SJSA1 (cell line): ENCODE data around the gene GJC2. TPM values are rescaled to one million over a fixed set of nuclear protein-coding genes. Genes with fewer than 3 reads are reported as not detected.
"Not testable (repeated sequence)": the region's sequence is repeated elsewhere in the genome, so short reads cannot be mapped to it uniquely, and the experiment has no call there.

Experiments
- DNase-seq, 2 experiments: peaks; one replicate each; pipeline ENCODE4 v3.0.0-alpha.2; 2015 to 2020; ENCODE audit warnings: low spot score in 2 of 2, low read depth in 1 of 2
- H3K27ac ChIP-seq: fragments of 250-450 bp; sonication (Bioruptor Pico); 2 replicates; pipeline ENCODE4 v1.5.1; 2020; ENCODE audit warnings: mild to moderate bottlenecking, moderate library complexity
- H3K27me3 ChIP-seq: fragments of 250-450 bp; sonication (Bioruptor Pico); replicated peaks from 2 replicates; pipeline ENCODE4 v1.5.1; 2020; ENCODE audit warnings: mild to moderate bottlenecking, moderate library complexity
- H3K36me3 ChIP-seq: fragments of 250-450 bp; sonication (Bioruptor Pico); 2 replicates; pipeline ENCODE4 v1.5.1; 2020; ENCODE audit warnings: mild to moderate bottlenecking
- H3K4me1 ChIP-seq: fragments of 250-450 bp; sonication (Bioruptor Pico); replicated peaks from 2 replicates; pipeline ENCODE4 v1.6.1; 2021; ENCODE audit warnings: mild to moderate bottlenecking
- H3K4me3 ChIP-seq: fragments of 250-450 bp; sonication (Bioruptor Pico); 2 replicates; pipeline ENCODE4 v1.5.1; 2020; ENCODE audit warnings: mild to moderate bottlenecking
- H3K9me3 ChIP-seq: fragments of 250-450 bp; sonication (Bioruptor Pico); replicated peaks from 2 replicates; pipeline ENCODE4 v1.5.1; 2020; ENCODE audit warnings: mild to moderate bottlenecking
- total RNA-seq: library from RNA; depleted of rRNA; stranded (reverse); fragments of >200 nt; shearing (Covaris generic); gene quantifications from 2 replicates; pipeline ENCODE4 v1.2.3, GENCODE V29; 2014

Gene GJC2
- total RNA-seq, 1 experiment from 2014 or later, result 2.3 TPM

DNA sequence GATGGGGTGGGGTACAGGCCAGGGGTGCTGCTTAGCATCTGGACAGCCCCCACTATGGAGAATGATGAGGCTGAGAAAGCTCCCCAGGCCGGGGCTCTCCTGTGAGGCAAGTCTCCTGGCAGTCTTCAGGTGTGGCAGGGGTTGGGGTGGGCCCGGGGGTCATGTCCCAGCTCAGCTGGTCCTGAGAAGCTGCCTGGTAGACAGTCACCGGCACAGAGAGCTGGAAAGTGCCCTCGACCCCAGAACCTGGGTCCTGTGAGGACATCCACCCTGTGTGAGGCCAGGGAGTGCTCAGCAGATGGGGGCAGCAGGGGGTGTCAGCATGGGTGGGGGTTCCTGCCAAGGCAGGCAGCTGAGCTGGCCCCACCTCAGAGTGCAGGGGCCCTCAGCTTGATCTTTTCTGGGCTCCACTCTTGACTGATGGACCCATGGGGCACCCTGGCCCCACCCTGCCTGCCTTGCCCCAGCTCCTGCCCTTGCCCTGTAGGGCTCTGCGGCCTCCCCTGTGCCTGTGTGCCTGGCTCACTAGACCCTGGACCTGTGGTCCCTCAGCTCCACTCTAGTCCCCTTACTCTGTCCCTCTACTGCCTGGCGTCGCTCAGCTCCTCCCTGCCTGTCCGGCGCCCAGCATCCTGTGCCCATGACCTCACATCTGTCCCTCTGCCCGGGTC lies 21.6 kb downstream of the GJC2 start:
- H3K27ac ChIP-seq, result no peak overlapping the region
- no peaks in the 10 kb centered on the region for H3K27me3 ChIP-seq
- no peak overlapping the region for H3K4me3 ChIP-seq
- peaks cover 4% of the 10 kb centered on the region; the same call in 1 of the 2 replicates for H3K36me3 ChIP-seq
- no peak for DNase-seq
- 0 out of 2 replicates have a peak, but pooled peaks cover 2% of the 10 kb centered on the region for H3K9me3 ChIP-seq
- peaks cover 5% of the 10 kb centered on the region for H3K4me1 ChIP-seq

DNA sequence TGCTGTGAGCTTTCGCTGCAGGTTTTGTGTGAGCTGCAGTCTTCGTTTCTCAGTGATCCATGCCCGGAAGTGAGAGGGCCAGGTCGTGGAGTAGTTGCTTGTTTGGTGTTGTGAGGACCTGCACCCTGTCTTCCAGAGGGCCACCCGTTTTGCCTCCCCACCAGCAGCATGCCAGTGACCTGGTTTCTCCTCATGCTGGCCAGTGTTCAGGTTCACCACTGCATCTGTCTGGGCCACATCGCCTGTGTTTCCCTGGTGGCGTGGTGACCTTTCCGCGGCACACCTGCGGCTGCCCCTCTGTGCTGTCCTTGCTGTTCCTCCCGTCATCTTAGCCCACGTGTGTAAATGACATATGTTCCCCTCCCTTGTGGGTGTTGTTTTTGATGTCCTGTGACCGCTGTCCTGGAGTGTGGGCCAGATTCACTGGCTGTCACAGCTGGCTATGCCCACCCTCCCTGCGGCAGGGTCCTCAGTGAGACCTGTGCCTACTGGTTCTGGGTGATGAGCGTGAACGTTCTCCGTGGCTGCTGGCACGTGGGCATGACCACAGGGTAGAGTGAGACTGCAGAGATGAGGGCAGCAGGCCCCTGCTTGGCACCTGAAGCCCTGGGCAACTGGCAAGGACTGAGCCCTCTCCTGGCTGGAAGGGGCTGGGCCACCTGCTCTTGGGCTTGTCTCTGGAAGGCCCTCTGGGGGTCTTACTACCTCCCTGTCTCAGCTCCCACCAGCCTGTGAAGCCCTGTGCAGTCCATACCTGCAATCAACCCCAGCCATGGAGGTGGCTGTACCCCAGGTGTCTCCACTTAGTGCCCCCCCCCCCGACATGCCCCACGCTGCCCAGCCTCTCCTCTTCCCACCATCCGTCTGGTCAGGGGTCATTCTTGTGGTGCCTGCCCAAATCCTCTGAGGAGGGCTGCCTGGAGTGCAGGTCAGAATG lies 23.1 kb downstream of the GJC2 start:
- Histone ChIP-seq H3K36me3 (peaks cover 4% of the 10 kb centered on the region; the same call in 1 of the 2 replicates), H3K27me3 (no peaks in the 10 kb centered on the region), H3K4me3 (no peak overlapping the region), H3K4me1 (no peaks in the 10 kb centered on the region), H3K27ac (no peak overlapping the region), H3K9me3 (0 out of 2 replicates have a peak, but pooled peaks cover 2% of the 10 kb centered on the region)
- DNase-seq, result no peak

DNA sequence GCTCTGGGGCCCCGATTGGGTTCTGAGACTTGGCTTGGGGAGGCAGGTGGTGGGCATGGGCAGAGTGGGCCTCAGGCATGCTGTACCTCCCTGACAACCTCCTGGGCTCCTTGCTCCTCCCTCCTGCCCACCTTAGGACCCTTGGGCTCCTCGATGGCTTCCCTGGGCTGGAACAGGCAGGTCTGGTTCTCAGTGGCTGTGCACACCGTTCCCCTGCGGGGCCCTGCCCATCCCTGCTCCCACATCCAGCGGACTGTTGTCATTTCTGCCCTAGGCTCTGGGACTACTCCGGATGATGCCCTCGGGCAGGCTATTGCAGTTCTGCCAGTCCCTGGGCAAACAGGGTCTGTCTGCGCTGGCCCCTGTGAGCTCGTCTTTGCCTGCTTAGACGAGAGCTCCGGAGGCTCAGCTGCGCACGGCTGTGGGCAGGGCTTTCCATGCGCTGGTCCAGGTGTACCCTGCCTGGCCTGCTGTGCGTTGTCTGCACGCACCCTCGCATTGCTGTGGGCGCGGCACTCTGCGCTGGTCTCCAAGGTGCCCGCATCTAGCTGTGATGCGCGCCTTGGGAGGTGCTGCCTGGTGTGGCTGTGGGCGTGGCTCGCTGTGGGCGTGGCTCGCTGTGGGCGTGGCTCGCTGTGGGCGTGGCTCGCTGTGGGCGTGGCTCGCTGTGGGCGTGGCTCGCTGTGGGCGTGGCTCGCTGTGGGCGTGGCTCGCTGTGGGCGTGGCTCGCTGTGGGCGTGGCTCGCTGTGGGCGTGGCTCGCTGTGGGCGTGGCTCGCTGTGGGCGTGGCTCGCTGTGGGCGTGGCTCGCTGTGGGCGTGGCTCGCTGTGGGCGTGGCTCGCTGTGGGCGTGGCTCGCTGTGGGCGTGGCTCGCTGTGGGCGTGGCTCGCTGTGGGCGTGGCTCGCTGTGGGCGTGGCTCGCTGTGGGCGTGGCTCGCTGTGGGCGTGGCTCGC lies 24.1 kb downstream of the GJC2 start:
- H3K27ac ChIP-seq, H3K4me1 ChIP-seq, H3K9me3 ChIP-seq, H3K27me3 ChIP-seq, H3K4me3 ChIP-seq, DNase-seq, H3K36me3 ChIP-seq: not testable (repeated sequence)

DNA sequence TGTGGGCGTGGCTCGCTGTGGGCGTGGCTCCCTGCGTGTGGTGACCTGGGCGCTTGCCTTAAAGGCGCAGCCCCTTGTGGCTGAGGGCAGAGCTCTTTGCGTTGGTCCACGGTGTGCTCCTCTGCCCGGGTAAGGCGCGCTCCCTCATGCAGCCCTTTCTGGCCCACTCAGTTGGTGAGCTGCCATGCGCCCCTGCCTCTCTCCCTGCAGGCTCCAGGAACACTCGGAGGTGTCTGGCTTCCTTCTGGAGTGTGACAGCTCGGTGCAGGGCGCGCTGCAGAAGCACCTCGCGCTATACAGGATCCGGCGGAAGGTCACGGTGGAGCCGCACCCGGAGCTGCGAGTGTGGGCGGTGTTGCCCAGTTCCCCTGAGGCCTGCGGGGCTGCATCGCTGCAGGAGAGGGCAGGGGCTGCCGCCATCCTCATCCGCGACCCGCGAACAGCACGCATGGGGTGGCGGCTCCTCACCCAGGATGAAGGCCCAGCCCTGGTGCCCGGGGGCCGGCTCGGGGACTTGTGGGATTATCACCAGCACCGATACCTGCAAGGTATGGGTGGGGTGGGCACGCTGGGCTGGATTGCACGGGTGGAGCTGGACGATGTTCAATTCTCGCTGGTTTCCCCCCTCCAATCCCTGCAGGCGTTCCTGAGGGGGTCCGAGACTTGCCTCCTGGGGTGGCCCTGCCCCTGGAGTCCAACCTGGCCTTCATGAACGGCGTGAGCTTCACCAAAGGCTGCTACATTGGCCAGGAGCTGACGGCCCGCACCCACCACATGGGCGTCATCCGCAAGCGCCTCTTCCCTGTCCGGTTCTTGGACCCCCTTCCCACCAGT lies 25.0 kb downstream of the GJC2 start:
- 0 out of 2 replicates have a peak, but pooled peaks cover 2% of the 10 kb centered on the region for H3K9me3 ChIP-seq
- no peak overlapping the region for H3K27ac ChIP-seq
- no peaks in the 10 kb centered on the region for H3K4me1 ChIP-seq
- DNase-seq, result no peak
- H3K4me3 ChIP-seq, result no peak overlapping the region
- H3K36me3 ChIP-seq, result peaks cover 4% of the 10 kb centered on the region; the same call in 1 of the 2 replicates
- H3K27me3 ChIP-seq, result no peaks in the 10 kb centered on the region

DNA sequence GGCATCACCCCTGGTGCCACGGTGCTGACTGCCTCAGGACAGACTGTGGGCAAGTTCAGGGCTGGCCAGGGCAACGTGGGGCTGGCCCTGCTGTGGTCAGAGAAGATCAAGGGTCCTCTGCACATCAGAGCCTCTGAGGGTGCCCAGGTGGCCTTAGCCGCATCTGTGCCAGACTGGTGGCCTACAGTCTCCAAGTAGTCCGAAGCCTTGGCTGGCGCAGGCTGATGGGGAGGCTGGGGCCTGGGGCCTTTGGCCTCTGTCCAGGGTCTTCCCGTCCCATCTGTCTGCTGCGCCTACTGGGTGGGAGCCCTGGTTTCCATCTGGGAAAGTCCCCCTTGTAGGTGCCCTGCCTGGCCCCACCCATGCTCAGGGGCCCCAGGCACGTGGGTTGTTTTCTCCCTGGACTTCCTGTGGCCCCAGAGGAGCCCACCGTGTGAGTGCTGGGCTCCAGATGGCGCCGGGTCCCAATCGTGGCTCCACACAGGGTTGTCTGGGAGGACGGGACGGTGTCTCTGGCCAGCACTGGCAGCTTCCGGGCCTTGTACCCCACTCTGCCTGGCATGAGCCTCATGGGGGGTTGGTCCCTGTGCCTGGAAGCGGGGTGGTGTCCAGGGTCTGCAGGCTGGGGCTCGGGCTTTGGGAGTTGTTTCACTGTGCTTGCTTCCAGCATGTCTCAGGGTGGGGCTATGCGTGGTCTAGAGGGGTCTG lies 25.7 kb downstream of the GJC2 start:
- H3K4me3 ChIP-seq, result no peak overlapping the region
- H3K27me3 ChIP-seq, result no peaks in the 10 kb centered on the region
- H3K27ac ChIP-seq, result no peak overlapping the region
- H3K4me1 ChIP-seq, result no peaks in the 10 kb centered on the region
- H3K9me3 ChIP-seq, result 0 out of 2 replicates have a peak, but pooled peaks cover 2% of the 10 kb centered on the region
- no peak for DNase-seq
- H3K36me3 ChIP-seq, result peaks cover 4% of the 10 kb centered on the region; the same call in 1 of the 2 replicates

DNA sequence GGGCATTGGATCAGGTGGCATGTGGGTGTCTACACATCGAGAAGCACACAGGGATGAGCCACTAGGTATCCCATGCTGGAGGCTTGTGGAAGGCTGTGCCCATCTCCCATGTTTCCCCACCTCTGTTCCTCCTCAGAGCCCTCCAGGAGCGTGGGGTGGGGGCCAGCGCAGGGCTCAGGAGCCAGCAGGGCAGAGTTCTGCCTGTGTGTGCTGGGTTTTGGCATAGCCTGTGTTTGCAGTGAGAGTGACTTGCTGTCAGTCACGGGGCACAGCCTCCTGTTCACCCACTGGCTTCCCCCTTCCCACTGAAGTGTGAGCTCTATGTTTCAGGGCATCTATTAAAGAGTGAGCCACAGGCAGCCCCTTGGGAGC lies 26.3 kb downstream of the GJC2 start:
- no peaks in the 10 kb centered on the region for H3K4me1 ChIP-seq
- H3K27me3 ChIP-seq, result no peaks in the 10 kb centered on the region
- no peak overlapping the region for H3K27ac ChIP-seq
- no peak overlapping the region for H3K4me3 ChIP-seq
- no peak for DNase-seq
- 0 out of 2 replicates have a peak, but pooled peaks cover 2% of the 10 kb centered on the region for H3K9me3 ChIP-seq
- H3K36me3 ChIP-seq, result peaks cover 4% of the 10 kb centered on the region; the same call in 1 of the 2 replicates

DNA sequence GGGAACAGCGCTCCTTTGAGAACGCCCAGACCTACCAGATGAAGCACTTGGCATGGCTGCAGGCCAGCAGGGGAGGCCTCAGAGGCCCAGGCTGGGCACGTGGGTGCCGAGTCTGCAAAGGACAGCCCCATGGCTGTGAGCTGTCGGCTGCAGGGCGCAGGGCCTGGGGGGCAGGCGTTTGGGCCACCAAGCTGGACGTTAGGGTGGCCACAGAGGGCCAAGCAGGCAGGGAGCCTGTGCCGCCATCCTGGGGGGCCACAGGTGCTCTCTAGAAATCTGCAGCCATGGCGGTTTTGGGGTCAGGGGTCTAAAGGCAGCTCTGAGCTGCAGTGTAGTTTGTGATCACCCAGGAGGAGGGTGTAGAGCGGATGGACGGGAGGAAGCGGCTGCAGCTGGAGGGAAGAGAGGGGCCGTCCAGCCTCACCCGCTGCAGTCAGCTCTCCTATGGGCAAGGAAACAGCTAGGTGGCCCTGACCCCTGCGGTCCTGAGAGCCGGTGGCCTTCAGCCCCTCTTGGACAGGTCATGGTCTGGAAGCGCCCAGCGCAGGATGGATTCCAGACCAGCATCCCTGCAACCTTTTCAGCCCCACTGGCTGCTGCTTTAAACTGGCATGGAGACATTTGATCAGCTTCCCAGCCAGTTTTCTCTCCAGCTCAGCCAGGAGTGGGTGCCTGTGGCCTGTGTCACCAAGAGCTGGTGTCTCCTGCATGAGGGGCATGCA lies 26.9 kb downstream of the GJC2 start:
- no peak for DNase-seq
- 0 out of 2 replicates have a peak, but pooled peaks cover 2% of the 10 kb centered on the region for H3K9me3 ChIP-seq
- H3K4me1 ChIP-seq, result no peaks in the 10 kb centered on the region
- H3K27me3 ChIP-seq, result no peaks in the 10 kb centered on the region
- H3K36me3 ChIP-seq, result peaks cover 4% of the 10 kb centered on the region; the same call in 1 of the 2 replicates
- H3K4me3 ChIP-seq, result no peak overlapping the region
- H3K27ac ChIP-seq, result no peak overlapping the region

DNA sequence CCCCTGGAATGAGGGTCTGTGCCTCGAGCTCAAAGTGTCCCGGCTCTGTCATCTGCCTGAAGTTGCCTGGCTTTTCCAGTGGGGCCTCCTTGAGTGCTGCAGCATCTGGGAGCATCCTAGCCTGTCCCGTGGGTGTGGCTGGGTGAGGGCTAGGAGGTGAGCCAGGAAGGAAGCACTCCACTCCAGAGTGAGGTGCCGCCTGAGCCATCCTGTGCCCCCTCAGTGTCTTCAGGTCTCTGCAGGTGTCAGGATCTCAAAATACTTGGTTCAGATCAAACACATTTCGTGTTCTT lies 27.4 kb downstream of the GJC2 start:
- no peaks in the 10 kb centered on the region for H3K4me1 ChIP-seq
- H3K4me3 ChIP-seq, result no peak overlapping the region
- H3K27me3 ChIP-seq, result no peaks in the 10 kb centered on the region
- 0 out of 2 replicates have a peak, but pooled peaks cover 2% of the 10 kb centered on the region for H3K9me3 ChIP-seq
- H3K36me3 ChIP-seq, result peaks cover 4% of the 10 kb centered on the region; the same call in 1 of the 2 replicates
- DNase-seq, result no peak
- H3K27ac ChIP-seq, result no peak overlapping the region

DNA sequence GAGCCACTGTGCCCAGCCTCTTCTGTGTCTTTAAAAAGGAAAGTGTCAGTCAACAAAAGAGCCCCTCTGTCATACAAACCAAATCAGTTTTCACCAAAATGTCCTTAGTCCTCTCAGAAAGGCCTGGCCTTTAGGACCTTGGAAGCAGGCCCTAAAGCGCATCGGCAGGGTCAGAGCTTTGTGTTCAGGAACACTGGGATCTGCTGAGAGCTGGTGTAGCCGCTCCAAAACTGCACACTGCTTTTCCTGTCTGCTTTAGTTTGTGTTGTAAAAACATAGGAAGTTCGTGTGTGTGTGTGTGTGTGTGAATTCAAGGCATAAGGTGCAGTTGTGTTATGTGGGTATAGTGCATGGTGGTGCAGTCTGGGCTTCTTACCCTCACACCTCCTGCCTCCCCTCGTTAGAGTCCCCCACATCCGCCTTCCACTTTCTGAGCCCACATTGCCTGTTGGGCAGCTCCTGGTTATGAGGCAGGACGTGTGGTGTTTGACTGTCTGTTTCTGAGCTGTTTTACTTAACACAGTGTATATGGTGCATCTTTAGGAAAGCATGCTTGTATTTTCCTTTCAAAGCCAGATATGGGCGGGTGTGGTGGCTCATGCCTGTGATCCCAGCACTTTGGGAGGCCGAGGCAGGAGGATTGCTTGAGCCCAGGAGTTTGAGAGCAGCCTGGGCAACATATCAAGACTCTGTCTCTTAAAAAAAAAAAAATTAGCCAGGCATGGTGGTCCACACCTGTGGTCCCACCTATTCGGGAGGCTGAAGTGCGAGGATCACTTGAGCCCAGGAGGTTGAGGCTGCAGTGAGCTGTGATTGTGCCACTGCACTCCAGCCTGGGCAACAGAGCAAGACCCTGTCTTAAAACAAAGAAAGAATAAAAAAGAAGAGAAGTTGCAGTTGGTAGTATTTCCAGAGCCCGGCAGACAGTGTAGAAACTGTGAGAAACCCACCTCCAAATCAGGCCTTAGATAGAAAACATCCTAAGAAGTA lies 28.3 kb downstream of the GJC2 start:
- peaks cover 4% of the 10 kb centered on the region; the same call in 1 of the 2 replicates for H3K36me3 ChIP-seq
- no peak for DNase-seq
- no peak overlapping the region for H3K27ac ChIP-seq
- H3K4me1 ChIP-seq, result no peaks in the 10 kb centered on the region
- H3K27me3 ChIP-seq, result no peaks in the 10 kb centered on the region
- H3K4me3 ChIP-seq, result no peak overlapping the region
- H3K9me3 ChIP-seq, result 0 out of 2 replicates have a peak, but pooled peaks cover 2% of the 10 kb centered on the region

DNA sequence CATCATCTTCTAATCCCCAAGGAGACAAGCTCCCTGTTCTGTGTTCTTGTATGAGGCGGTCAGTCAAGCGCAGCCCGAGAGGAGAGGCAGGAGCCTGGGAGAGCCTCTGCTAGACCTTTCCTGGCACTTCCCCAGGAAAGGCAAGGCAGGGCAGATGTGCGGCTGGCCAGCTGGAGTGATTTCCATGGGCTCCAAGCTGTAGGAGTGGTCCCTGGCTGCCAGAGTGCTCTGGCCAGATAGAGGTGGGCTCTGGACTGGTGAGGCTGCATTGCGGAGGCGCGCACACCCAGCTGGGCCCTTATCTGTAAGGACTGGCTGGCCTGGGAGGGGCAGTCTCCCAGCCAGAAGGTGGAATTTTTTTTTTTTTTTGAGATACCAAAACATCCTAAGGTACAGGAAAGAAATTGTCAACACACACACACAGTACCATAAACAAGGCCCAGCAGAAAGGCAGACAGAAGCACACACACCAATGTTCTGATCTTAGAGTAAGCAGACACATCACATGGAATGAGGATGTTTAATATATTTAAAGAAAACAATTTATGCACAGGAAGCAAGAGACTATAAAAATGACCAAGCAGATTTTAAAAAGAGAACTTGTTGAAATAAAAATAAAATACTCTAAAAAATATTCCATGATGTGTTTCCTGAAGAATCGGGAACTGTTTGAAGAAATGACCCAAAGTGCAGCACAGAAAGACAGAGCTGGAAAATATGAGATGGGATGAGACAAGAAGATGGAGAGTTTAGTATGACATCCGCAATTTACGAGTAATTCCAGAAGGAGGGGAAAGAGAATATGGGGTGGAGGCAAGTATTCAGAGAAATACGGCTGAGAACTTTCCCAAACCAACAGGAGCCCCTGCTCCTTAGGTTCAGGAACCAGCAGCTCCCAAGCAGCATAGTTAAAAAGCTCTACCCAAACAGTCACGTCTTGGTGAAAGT lies 29.3 kb downstream of the GJC2 start:
- no peak overlapping the region for H3K4me3 ChIP-seq
- H3K27me3 ChIP-seq, result no peaks in the 10 kb centered on the region
- DNase-seq, result peak in 1 of 2 experiments; percentile 22
- H3K36me3 ChIP-seq, result peaks cover 4% of the 10 kb centered on the region; the same call in 1 of the 2 replicates
- no peak overlapping the region for H3K27ac ChIP-seq
- no peaks in the 10 kb centered on the region for H3K4me1 ChIP-seq
- 0 out of 2 replicates have a peak, but pooled peaks cover 2% of the 10 kb centered on the region for H3K9me3 ChIP-seq
